SK-N-SH (cell line): ENCODE measurements around the gene MYO1F.

Experiments used
- CTCF ChIP-seq: fragments of 200-600 bp; sonication (generic); IDR thresholded peaks from 2 replicates; pipeline ENCODE4 v1.6.1; 2017; ENCODE audit warnings: antibody characterized with exemption, mild to moderate bottlenecking, moderate library complexity
- FOXM1 ChIP-seq: IDR thresholded peaks from 2 replicates; pipeline ENCODE4 v1.4.0; 2012; ENCODE audit warnings: low read depth, mild to moderate bottlenecking
- MAX ChIP-seq: IDR thresholded peaks from 2 replicates; pipeline ENCODE4 v1.4.0; 2012; ENCODE audit warnings: low read depth
- NFIC ChIP-seq: IDR thresholded peaks from 2 replicates; pipeline ENCODE4 v1.4.0; 2012; ENCODE audit warnings: borderline replicate concordance
- POLR2AphosphoS5 ChIP-seq: IDR thresholded peaks from 2 replicates; pipeline ENCODE4 v1.6.1; 2012; ENCODE audit warnings: low read depth, low read length
- RCOR1 ChIP-seq: fragments of 150-350 bp; IDR thresholded peaks from 2 replicates; pipeline ENCODE4 v1.6.1; 2017; ENCODE audit warnings: antibody characterized with exemption, low read length
- SIN3A ChIP-seq: IDR thresholded peaks from 2 replicates; pipeline ENCODE4 v1.6.1; 2012; ENCODE audit warnings: low read depth, mild to moderate bottlenecking, low read length, moderate library complexity, borderline replicate concordance
- TAF1 ChIP-seq: IDR thresholded peaks from 2 replicates; pipeline ENCODE4 v1.6.1; 2012; ENCODE audit warnings: low read depth, mild to moderate bottlenecking, low read length, moderate library complexity, borderline replicate concordance

GRCh38 chr19:8608941-8609278 is 31.7 kb upstream of the MYO1F start:
- TF ChIP-seq TAF1 (no peak), CTCF (no peak), SIN3A (no peak), RCOR1 (no peak), POLR2AphosphoS5 (no peak), MAX (no peak), NFIC (no peak), FOXM1 (no peak)
